SU-DHL-6 (cell line): ENCODE results near the gene HSPA12B.

Experiments used
- CTCF ChIP-seq: fragments of 200-600 bp; sonication (generic); IDR thresholded peaks from one replicate; pipeline ENCODE4 v1.5.1; 2017; ENCODE audit warnings: antibody characterized with exemption, mild to moderate bottlenecking, low read length, moderate library complexity; ENCODE audit not compliant: insufficient read depth, poor library complexity, severe bottlenecking
- EZH2phosphoT487 ChIP-seq: fragments of 200-600 bp; sonication (generic), shearing (Covaris generic); conservative IDR thresholded peaks from 2 replicates; pipeline ENCODE4 v1.6.1; 2018; ENCODE audit warnings: mild to moderate bottlenecking, antibody characterized with exemption, low read length, moderate library complexity, mixed read lengths

- TF ChIP-seq CTCF (no peak), EZH2phosphoT487 (no peak)
Measured at GRCh38 chr20:3798908-3799248, 66.4 kb downstream of the HSPA12B start.
